Kidney (tissue), 14 donors: ENCODE results near the gene PRUNE2. TPM values are rescaled to one million over a fixed set of nuclear protein-coding genes. Genes with fewer than 3 reads are reported as not detected.

ENCODE experiments used
- DNase-seq, 5 donors: peaks; one replicate each; pipeline ENCODE4 v3.0.0-alpha.2; 2013 to 2020
- FAIRE-seq: peaks from 2 replicates; lab custom pipeline; 2012; peaks lifted over from hg19 to GRCh38; lab: Jason Lieb, UNC
- H3K27ac ChIP-seq, 2 donors: one replicate each; pipeline ENCODE4 v1.7.0; 2013; ENCODE audit warnings: low read depth in 2 of 2, low read length in 2 of 2, inconsistent platforms in 1 of 2
- H3K27me3 ChIP-seq: one replicate; pipeline ENCODE4 v1.7.1; 2013; ENCODE audit warnings: low read length, inconsistent platforms; ENCODE audit not compliant: control insufficient read depth, insufficient read depth
- H3K36me3 ChIP-seq, 3 donors: one replicate each; pipeline versions ENCODE4 v1.7.0 to v1.7.1; 2013; ENCODE audit warnings: low read length in 3 of 3, control low read depth in 1 of 3, inconsistent platforms in 1 of 3; ENCODE audit not compliant: insufficient read depth in 3 of 3, control insufficient read depth in 2 of 3
- H3K4me1 ChIP-seq, 3 donors: one replicate each; pipeline versions ENCODE4 v1.7.0 to v1.7.1; 2013; ENCODE audit warnings: low read length in 3 of 3, inconsistent platforms in 1 of 3, low read depth in 1 of 3; ENCODE audit not compliant: control insufficient read depth in 2 of 3, insufficient read depth in 2 of 3
- H3K4me3 ChIP-seq, 3 donors: one replicate each; pipeline versions ENCODE4 v1.7.0 to v1.8.1; 2013; ENCODE audit warnings: low read length in 3 of 3, control low read depth in 1 of 3, inconsistent platforms in 1 of 3
- H3K9ac ChIP-seq, 3 donors: one replicate each; pipeline versions ENCODE4 v1.7.0 to v1.7.1; 2013; ENCODE audit warnings: low read length in 3 of 3, control low read depth in 1 of 3, inconsistent platforms in 1 of 3
- H3K9me3 ChIP-seq, 3 donors: one replicate each; pipeline versions ENCODE4 v1.7.0 to v1.7.1; 2013; ENCODE audit warnings: low read length in 3 of 3, control low read depth in 1 of 3, inconsistent platforms in 1 of 3; ENCODE audit not compliant: control insufficient read depth in 2 of 3, insufficient read depth in 1 of 3
- intact Hi-C: fragments of 100-400 bp; cut with DNase I; formaldehyde crosslinking; loops from one replicate; pipeline ENCODE4 v1.11.1; 2022
- polyA plus RNA-seq: library from polyadenylated mRNA; stranded (reverse); fragments of 350-450 nt; fragmentation: Illumina TruSeq; extraction: RNeasy Lipid Tissue Mini Kit (QIAGEN cat#74804); gene quantifications from one replicate; pipeline ENCODE4 v1.2.3, GENCODE V29; 2014; ENCODE audit warnings: low read depth, low replicate concordance; ENCODE audit not compliant: insufficient read depth
- total RNA-seq: library from RNA; stranded (reverse); fragmentation: NEBNext Ultra II Directional; extraction: Animal tissue kit (Norgen Biotek cat#: 25700); gene quantifications from one replicate; pipeline ENCODE4 v1.2.1, GENCODE V29; 2021
- TF ChIP-seq, protein P1 (sequence below): IDR thresholded peaks from 3 replicates; pipeline ENCODE4 v1.5.1; 2012; ENCODE audit warnings: mild to moderate bottlenecking, moderate library complexity, borderline replicate concordance; ENCODE audit not compliant: insufficient read depth; ENCODE audit errors: extremely low read depth
- donor health status: control.
- donor health status: control.
- donor health status: control.
- donor health status: control.
- donor health status: control.
- donor health status: DM: yes; HTN: yes; CAD: no.
- donor health status: Normal renal cell carcinoma (clear cell type).

The PRUNE2 gene
- total and polyA plus RNA-seq, 2 donors from 2014 or later = 12.6 to 65.1 TPM

GRCh38 chr9:76756941-76757673, 148.8 kb downstream of the PRUNE2 start:
- Histone ChIP-seq H3K9me3 (no peaks in the 10 kb centered on the region), H3K4me3 (no peak overlapping the region), H3K27me3 (no peaks in the 10 kb centered on the region), H3K36me3 (no peaks in the 10 kb centered on the region), H3K9ac (no peak overlapping the region), H3K27ac (no peak overlapping the region), H3K4me1 (peaks cover 0 to 4% (median 3%) of the 10 kb centered on the region in 3 donors)
- no peak for FAIRE-seq
- TF ChIP-seq, protein P1, sequence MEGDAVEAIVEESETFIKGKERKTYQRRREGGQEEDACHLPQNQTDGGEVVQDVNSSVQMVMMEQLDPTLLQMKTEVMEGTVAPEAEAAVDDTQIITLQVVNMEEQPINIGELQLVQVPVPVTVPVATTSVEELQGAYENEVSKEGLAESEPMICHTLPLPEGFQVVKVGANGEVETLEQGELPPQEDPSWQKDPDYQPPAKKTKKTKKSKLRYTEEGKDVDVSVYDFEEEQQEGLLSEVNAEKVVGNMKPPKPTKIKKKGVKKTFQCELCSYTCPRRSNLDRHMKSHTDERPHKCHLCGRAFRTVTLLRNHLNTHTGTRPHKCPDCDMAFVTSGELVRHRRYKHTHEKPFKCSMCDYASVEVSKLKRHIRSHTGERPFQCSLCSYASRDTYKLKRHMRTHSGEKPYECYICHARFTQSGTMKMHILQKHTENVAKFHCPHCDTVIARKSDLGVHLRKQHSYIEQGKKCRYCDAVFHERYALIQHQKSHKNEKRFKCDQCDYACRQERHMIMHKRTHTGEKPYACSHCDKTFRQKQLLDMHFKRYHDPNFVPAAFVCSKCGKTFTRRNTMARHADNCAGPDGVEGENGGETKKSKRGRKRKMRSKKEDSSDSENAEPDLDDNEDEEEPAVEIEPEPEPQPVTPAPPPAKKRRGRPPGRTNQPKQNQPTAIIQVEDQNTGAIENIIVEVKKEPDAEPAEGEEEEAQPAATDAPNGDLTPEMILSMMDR = no peak
- intact Hi-C loops = no loop called here
- DNase-seq = no peak

DNA sequence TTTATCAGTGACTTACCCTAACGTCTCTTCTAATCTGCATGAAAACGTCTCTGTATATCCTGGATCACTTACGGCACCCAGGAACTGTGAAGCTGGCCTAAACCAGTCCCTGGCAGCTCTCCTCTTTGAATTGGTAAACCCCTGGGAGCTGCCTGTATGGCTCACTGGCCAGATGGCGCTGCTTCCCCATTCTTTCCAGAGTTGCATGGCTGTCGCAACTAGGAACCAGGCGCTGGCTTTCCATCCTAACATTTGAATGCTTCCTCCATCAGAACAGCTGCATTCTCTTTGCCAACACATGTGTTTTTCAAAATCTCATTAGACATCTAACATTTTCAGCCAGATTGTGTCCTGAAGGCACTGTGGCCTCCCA, 149.7 kb downstream of the PRUNE2 start:
- H3K36me3 ChIP-seq = no peaks in the 10 kb centered on the region
- H3K27ac ChIP-seq = no peak overlapping the region
- no peak overlapping the region for H3K9ac ChIP-seq
- peaks cover 0 to 4% (median 3%) of the 10 kb centered on the region in 3 donors for H3K4me1 ChIP-seq
- intact Hi-C loops = no loop called here
- no peaks in the 10 kb centered on the region for H3K27me3 ChIP-seq
- FAIRE-seq (no peak), DNase-seq (peak in 2 of 5 donors; percentile 22 to 77)
- H3K9me3 ChIP-seq = no peaks in the 10 kb centered on the region
- no peak overlapping the region for H3K4me3 ChIP-seq
- TF ChIP-seq, protein P1 = no peak

DNA sequence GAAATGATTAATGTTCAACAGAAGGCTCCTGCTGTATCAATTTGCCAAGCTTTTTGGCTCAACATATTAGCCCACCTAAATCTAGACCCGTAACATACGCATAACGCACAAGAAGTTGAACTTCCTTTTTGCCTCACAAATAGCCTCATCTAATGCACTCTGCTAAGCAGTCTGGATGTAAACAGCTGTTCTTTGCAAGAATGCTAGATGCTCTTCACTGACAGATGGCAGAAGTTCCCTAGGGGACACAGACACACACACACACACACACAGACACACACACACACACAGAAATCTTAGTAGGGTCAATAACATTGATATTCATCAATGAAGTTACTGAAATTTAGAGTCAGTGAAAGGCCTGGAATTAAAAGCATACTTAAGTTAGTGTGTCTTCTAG, 154.9 kb downstream of the PRUNE2 start:
- peak in 1 of 5 donors; percentile 19 for DNase-seq
- no peak overlapping the region for H3K9ac ChIP-seq
- no peaks in the 10 kb centered on the region for H3K36me3 ChIP-seq
- intact Hi-C loops = no loop called here
- no peak overlapping the region for H3K4me3 ChIP-seq
- H3K4me1 ChIP-seq = no peaks in the 10 kb centered on the region
- H3K9me3 ChIP-seq = no peaks in the 10 kb centered on the region
- H3K27ac ChIP-seq = no peak overlapping the region
- FAIRE-seq = no peak
- TF ChIP-seq, protein P1 = no peak
- no peaks in the 10 kb centered on the region for H3K27me3 ChIP-seq
